Peyer's patch (tissue), 4 donors: Measurements from ENCODE around the gene TOP2B.

Experiments
- POLR2A ChIP-seq, 2 donors: fragments of 450-650 bp; IDR thresholded peaks; one replicate each; pipeline ENCODE4 v1.5.1; 2017; ENCODE audit warnings: antibody characterized with exemption in 2 of 2, mild to moderate bottlenecking in 2 of 2, moderate library complexity in 2 of 2
- TF ChIP-seq, protein P1 (sequence below), 6 experiments: fragments of 450-650 bp in 4 of 6; fragments of 200-600 bp in 2 of 6; sonication (generic) in 1 of 6; IDR thresholded peaks; one replicate each; pipeline ENCODE4 v1.5.1; 2017 to 2019; ENCODE audit warnings: antibody characterized with exemption in 6 of 6, mild to moderate bottlenecking in 3 of 6, moderate library complexity in 1 of 6

- TF ChIP-seq, protein P1, sequence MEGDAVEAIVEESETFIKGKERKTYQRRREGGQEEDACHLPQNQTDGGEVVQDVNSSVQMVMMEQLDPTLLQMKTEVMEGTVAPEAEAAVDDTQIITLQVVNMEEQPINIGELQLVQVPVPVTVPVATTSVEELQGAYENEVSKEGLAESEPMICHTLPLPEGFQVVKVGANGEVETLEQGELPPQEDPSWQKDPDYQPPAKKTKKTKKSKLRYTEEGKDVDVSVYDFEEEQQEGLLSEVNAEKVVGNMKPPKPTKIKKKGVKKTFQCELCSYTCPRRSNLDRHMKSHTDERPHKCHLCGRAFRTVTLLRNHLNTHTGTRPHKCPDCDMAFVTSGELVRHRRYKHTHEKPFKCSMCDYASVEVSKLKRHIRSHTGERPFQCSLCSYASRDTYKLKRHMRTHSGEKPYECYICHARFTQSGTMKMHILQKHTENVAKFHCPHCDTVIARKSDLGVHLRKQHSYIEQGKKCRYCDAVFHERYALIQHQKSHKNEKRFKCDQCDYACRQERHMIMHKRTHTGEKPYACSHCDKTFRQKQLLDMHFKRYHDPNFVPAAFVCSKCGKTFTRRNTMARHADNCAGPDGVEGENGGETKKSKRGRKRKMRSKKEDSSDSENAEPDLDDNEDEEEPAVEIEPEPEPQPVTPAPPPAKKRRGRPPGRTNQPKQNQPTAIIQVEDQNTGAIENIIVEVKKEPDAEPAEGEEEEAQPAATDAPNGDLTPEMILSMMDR (IDR thresholded peaks at IDR 0.05): no peak
- TF ChIP-seq POLR2A (IDR thresholded peaks at IDR 0.05): no peak
Measured at GRCh38 chr3:25548836-25549235, 115.9 kb downstream of the TOP2B start.
